Keratinocyte (primary cell): Measurements from ENCODE around the gene C9orf50. TPM values are rescaled to one million over a fixed set of nuclear protein-coding genes. Genes with fewer than 3 reads are reported as not detected.

ENCODE experiments used
- DNase-seq: peaks from one replicate; pipeline ENCODE4 v3.0.0-alpha.2; 2011; ENCODE audit warnings: low read depth, missing footprints, low spot score
- FAIRE-seq: peaks from 2 replicates; lab custom pipeline; 2011; peaks lifted over from hg19 to GRCh38; lab: Jason Lieb, UNC
- H2AFZ ChIP-seq: 2 replicates; pipeline ENCODE4 v1.6.0; 2012; ENCODE audit warnings: low read length, control low read depth, inconsistent platforms; ENCODE audit not compliant: control insufficient read depth
- H3K27ac ChIP-seq: 2 replicates; pipeline ENCODE4 v1.5.1; 2011; ENCODE audit warnings: low read length; ENCODE audit not compliant: control insufficient read depth, insufficient read depth
- H3K27me3 ChIP-seq: 3 replicates; pipeline ENCODE4 v1.6.0; 2011; ENCODE audit warnings: low read length; ENCODE audit not compliant: control insufficient read depth, insufficient read depth; ENCODE audit errors: extremely low read depth
- H3K36me3 ChIP-seq, 2 experiments: 2 replicates in 1 of 2; 3 replicates in 1 of 2; pipeline ENCODE4 v1.5.1; 2011; ENCODE audit warnings: low read length in 2 of 2, mild to moderate bottlenecking in 1 of 2; ENCODE audit not compliant: control insufficient read depth in 2 of 2, insufficient read depth in 2 of 2; ENCODE audit errors: extremely low read depth in 1 of 2
- H3K4me1 ChIP-seq: 3 replicates; pipeline ENCODE4 v1.5.1; 2011; ENCODE audit warnings: low read length; ENCODE audit not compliant: control insufficient read depth, insufficient read depth; ENCODE audit errors: extremely low read depth
- H3K4me2 ChIP-seq: 3 replicates; pipeline ENCODE4 v1.6.0; 2011; ENCODE audit warnings: low read depth, low read length; ENCODE audit not compliant: control insufficient read depth, insufficient read depth; ENCODE audit errors: extremely low read depth
- H3K4me3 ChIP-seq, 3 experiments: fragments of 200-600 bp in 1 of 3; sonication (generic) in 1 of 3; 2 replicates in 2 of 3; 3 replicates in 1 of 3; pipeline ENCODE4 v1.5.1; 2011 to 2016; ENCODE audit warnings: low read length in 3 of 3, mild to moderate bottlenecking in 3 of 3, control low read depth in 2 of 3, inconsistent platforms in 1 of 3, low read depth in 1 of 3, mixed read lengths in 1 of 3, mixed run types in 1 of 3, moderate library complexity in 1 of 3; ENCODE audit not compliant: control insufficient read depth in 2 of 3, insufficient read depth in 2 of 3; ENCODE audit errors: extremely low read depth in 1 of 3
- H3K79me2 ChIP-seq: 2 replicates; pipeline ENCODE4 v1.6.0; 2012; ENCODE audit warnings: low read length; ENCODE audit not compliant: control insufficient read depth, insufficient read depth
- H3K9ac ChIP-seq: 3 replicates; pipeline ENCODE4 v1.6.0; 2011; ENCODE audit warnings: low read length; ENCODE audit not compliant: control insufficient read depth, insufficient read depth; ENCODE audit errors: extremely low read depth
- H3K9me1 ChIP-seq: 3 replicates; pipeline ENCODE4 v1.6.0; 2011; ENCODE audit warnings: low read length; ENCODE audit not compliant: control insufficient read depth, insufficient read depth; ENCODE audit errors: extremely low read depth
- H3K9me3 ChIP-seq: 2 replicates; pipeline ENCODE4 v1.5.1; 2012; ENCODE audit warnings: low read depth, low read length; ENCODE audit not compliant: control insufficient read depth
- H4K20me1 ChIP-seq: 3 replicates; pipeline ENCODE4 v1.6.0; 2011; ENCODE audit warnings: low read length; ENCODE audit not compliant: control insufficient read depth, insufficient read depth; ENCODE audit errors: extremely low read depth
- CTCF ChIP-seq, 3 experiments: IDR thresholded peaks in 1 of 3; conservative IDR thresholded peaks in 1 of 3; optimal IDR thresholded peaks in 1 of 3; 2 replicates in 2 of 3; 3 replicates in 1 of 3; pipeline versions ENCODE3 to v1.5.1; 2011; ENCODE audit warnings: low read length in 3 of 3, mild to moderate bottlenecking in 3 of 3, moderate library complexity in 2 of 3, control low read depth in 1 of 3, inconsistent platforms in 1 of 3; ENCODE audit not compliant: insufficient read depth in 2 of 3; ENCODE audit errors: extremely low read depth in 1 of 3
- EZH2 ChIP-seq: IDR thresholded peaks from one replicate; pipeline ENCODE4 v1.6.1; 2012; ENCODE audit warnings: inconsistent platforms, mild to moderate bottlenecking, low read length, moderate library complexity
- dilution Hi-C: fragments of 300-500 bp; cut with MboI; formaldehyde crosslinking; loops from one replicate; pipeline ENCODE4 v1.7.0; 2020; ENCODE audit warnings: low sequenced_read_pairs; ENCODE audit not compliant: extremely low pct_ligation_motif_present
- polyA plus RNA-seq, 5 experiments: library from polyadenylated mRNA; depleted of rRNA in 3 of 5; stranded (reverse) in 3 of 5; stranded (forward) in 1 of 5; unstranded in 1 of 5; fragments of >200 nt; gene quantifications; 1 replicate in 1 of 5; 2 replicates in 3 of 5; 3 replicates in 1 of 5; pipeline versions ENCODE4 v1.2.1 to v1.2.3, GENCODE V29; 2011 to 2012; ENCODE audit warnings: missing spikeins in 2 of 5, low read depth in 1 of 5, low replicate concordance in 1 of 5

Gene C9orf50
- polyA plus RNA-seq, 1 donor (not counting 4 experiments of a cell fraction or from before 2014, with no cell fraction given): not detected

GRCh38 chr9:129619787-129620668 is 873 bp downstream of the C9orf50 start:
- FAIRE-seq (no peak), DNase-seq (no peak)
- Histone ChIP-seq H3K4me1 (peaks cover 15% of the 10 kb centered on the region), H3K27me3 (peaks cover 3% of the 10 kb centered on the region), H3K4me3 (peak overlapping the region; percentile 25 to 54 (median 44)), H2AFZ (peak overlapping the region; percentile 56), H3K9me1 (no peaks in the 10 kb centered on the region), H3K79me2 (no peaks in the 10 kb centered on the region), H3K4me2 (peak overlapping the region; percentile 71), H4K20me1 (no peaks in the 10 kb centered on the region), H3K27ac (no peak overlapping the region), H3K9me3 (no peaks in the 10 kb centered on the region), H3K36me3 (no peaks in the 10 kb centered on the region), H3K9ac (peak overlapping the region; percentile 28)
- dilution Hi-C loops: loop anchor here (25.0 kb wide), 1 partner anchor 458 kb away; no protein-coding TSS in a partner anchor
- peak in 2 of 3 experiments; percentile 28 to 41 for TF ChIP-seq CTCF (optimal IDR thresholded peaks at IDR 0.05 in 1 of 3, IDR thresholded peaks at IDR 0.05 in 1 of 3, conservative IDR thresholded peaks at IDR 0.05 in 1 of 3; ENCODE audit: extremely low read depth in 1 of 3, insufficient read depth in 2 of 3, low read length in 3 of 3)
- no peak for TF ChIP-seq EZH2

GRCh38 chr9:129617167-129617566 is 3.7 kb downstream of the C9orf50 start:
- no peak overlapping the region for H2AFZ ChIP-seq
- no peak overlapping the region for H3K4me2 ChIP-seq
- TF ChIP-seq EZH2 (no peak), CTCF (optimal IDR thresholded peaks at IDR 0.05 in 1 of 3, IDR thresholded peaks at IDR 0.05 in 1 of 3, conservative IDR thresholded peaks at IDR 0.05 in 1 of 3; ENCODE audit: extremely low read depth in 1 of 3, insufficient read depth in 2 of 3, low read length in 3 of 3) (peak in 2 of 3 experiments; percentile 83 to 84)
- no peaks in the 10 kb centered on the region for H3K9me1 ChIP-seq
- no peaks in the 10 kb centered on the region for H3K9me3 ChIP-seq
- FAIRE-seq (peak; percentile 98), DNase-seq (peak; percentile 54)
- no peaks in the 10 kb centered on the region for H3K79me2 ChIP-seq
- peaks cover 9% of the 10 kb centered on the region for H3K4me1 ChIP-seq
- H4K20me1 ChIP-seq: no peaks in the 10 kb centered on the region
- dilution Hi-C loops: loop anchor here (25.0 kb wide), 1 partner anchor 455 kb away; no protein-coding TSS in a partner anchor
- no peak overlapping the region for H3K4me3 ChIP-seq
- peaks cover 3% of the 10 kb centered on the region for H3K27me3 ChIP-seq
- no peaks in the 10 kb centered on the region for H3K36me3 ChIP-seq
- no peak overlapping the region for H3K9ac ChIP-seq
- H3K27ac ChIP-seq: no peak overlapping the region
